Measurements from ENCODE around the gene DIS3L2. TPM values are rescaled to one million over a fixed set of nuclear protein-coding genes. Genes with fewer than 3 reads are reported as not detected.

DIS3L2 gene
- total RNA-seq, 1 experiment from 2014 or later = 32.6 TPM

- intact Hi-C loops (cut with micrococcal nuclease) = no loop called here
- peaks cover 39% of the 10 kb centered on the region for H3K36me3 Mint-ChIP-seq (ENCODE audit: insufficient read depth, unreplicated experiment)
- ChIA-PET CTCF (interaction anchor here (0.6 to 0.9 kb wide), 2 partner anchors 8 to 191 kb away, joined by 3 read pairs; no protein-coding TSS in a partner anchor), POLR2A (no interaction called here)
- no TSS peak for BruUV-seq (replicated peaks)
- peak; percentile 21 for DNase-seq (ENCODE audit: unreplicated experiment)
- no peak overlapping the region for H3K4me3 Mint-ChIP-seq (ENCODE audit: unreplicated experiment)
- H3K27ac Mint-ChIP-seq (ENCODE audit: low read depth, unreplicated experiment) = no peak overlapping the region
- TF ChIP-seq CTCF (IDR thresholded peaks at IDR 0.05; ENCODE audit: unreplicated experiment) = no peak
- H3K9me3 Mint-ChIP-seq (ENCODE audit: unreplicated experiment) = no peaks in the 10 kb centered on the region
- no peaks in the 10 kb centered on the region for H3K27me3 Mint-ChIP-seq (ENCODE audit: insufficient read depth, unreplicated experiment)
- H3K4me1 Mint-ChIP-seq (ENCODE audit: insufficient read depth, unreplicated experiment) = no peaks in the 10 kb centered on the region
Measured at GRCh38 chr2:232134939-232135338, 173.4 kb downstream of the DIS3L2 start.

- intact Hi-C loops (cut with micrococcal nuclease) = no loop called here
- H3K9me3 Mint-ChIP-seq (ENCODE audit: unreplicated experiment) = no peaks in the 10 kb centered on the region
- ChIA-PET POLR2A (interaction anchor here (0.9 kb wide), 1 partner anchor 176 kb away, joined by 5 read pairs; the partner anchor contains the start of gene DIS3L2), CTCF (no interaction called here)
- no TSS peak for BruUV-seq (replicated peaks)
- H3K4me3 Mint-ChIP-seq (ENCODE audit: unreplicated experiment) = no peak overlapping the region
- no peaks in the 10 kb centered on the region for H3K27me3 Mint-ChIP-seq (ENCODE audit: insufficient read depth, unreplicated experiment)
- no peaks in the 10 kb centered on the region for H3K4me1 Mint-ChIP-seq (ENCODE audit: insufficient read depth, unreplicated experiment)
- DNase-seq (ENCODE audit: unreplicated experiment) = no peak
- peaks cover 28% of the 10 kb centered on the region for H3K36me3 Mint-ChIP-seq (ENCODE audit: insufficient read depth, unreplicated experiment)
- H3K27ac Mint-ChIP-seq (ENCODE audit: low read depth, unreplicated experiment) = no peak overlapping the region
- no peak for TF ChIP-seq CTCF (IDR thresholded peaks at IDR 0.05; ENCODE audit: unreplicated experiment)
Measured at GRCh38 chr2:232137356-232138147, 176.0 kb downstream of the DIS3L2 start.

GRCh38 chr2:232138441-232138840, 176.9 kb downstream of the DIS3L2 start:
- Mint-ChIP-seq H3K4me3 (ENCODE audit: unreplicated experiment) (no peak overlapping the region), H3K4me1 (ENCODE audit: insufficient read depth, unreplicated experiment) (no peaks in the 10 kb centered on the region), H3K27me3 (ENCODE audit: insufficient read depth, unreplicated experiment) (no peaks in the 10 kb centered on the region), H3K9me3 (ENCODE audit: unreplicated experiment) (no peaks in the 10 kb centered on the region), H3K27ac (ENCODE audit: low read depth, unreplicated experiment) (no peak overlapping the region), H3K36me3 (ENCODE audit: insufficient read depth, unreplicated experiment) (peaks cover 25% of the 10 kb centered on the region)
- intact Hi-C loops (cut with micrococcal nuclease) = no loop called here
- no peak for DNase-seq (ENCODE audit: unreplicated experiment)
- ChIA-PET CTCF (interaction anchor here (5.4 kb wide), 1 partner anchor 215 kb away, joined by 78 read pairs; the partner anchor contains the start of gene NPPC), POLR2A (interaction anchor here (0.9 kb wide), 1 partner anchor 177 kb away, joined by 5 read pairs; the partner anchor contains the start of gene DIS3L2)
- BruUV-seq (replicated peaks) = no TSS peak
- no peak for TF ChIP-seq CTCF (IDR thresholded peaks at IDR 0.05; ENCODE audit: unreplicated experiment)

- Mint-ChIP-seq H3K4me1 (ENCODE audit: insufficient read depth, unreplicated experiment) (no peaks in the 10 kb centered on the region), H3K36me3 (ENCODE audit: insufficient read depth, unreplicated experiment) (peaks cover 22% of the 10 kb centered on the region), H3K27ac (ENCODE audit: low read depth, unreplicated experiment) (no peak overlapping the region), H3K4me3 (ENCODE audit: unreplicated experiment) (no peak overlapping the region), H3K9me3 (ENCODE audit: unreplicated experiment) (no peaks in the 10 kb centered on the region), H3K27me3 (ENCODE audit: insufficient read depth, unreplicated experiment) (no peaks in the 10 kb centered on the region)
- no peak for TF ChIP-seq CTCF (IDR thresholded peaks at IDR 0.05; ENCODE audit: unreplicated experiment)
- no peak for DNase-seq (ENCODE audit: unreplicated experiment)
- POLR2A ChIA-PET = no interaction called here
- BruUV-seq (replicated peaks) = no TSS peak
- CTCF ChIA-PET = interaction anchor here (0.6 to 5.4 kb wide), 4 partner anchors 37 to 302 kb away, joined by 3 to 78 read pairs (median 3); partner anchors contain the start of gene NPPC
- intact Hi-C loops (cut with micrococcal nuclease) = no loop called here
Measured at GRCh38 chr2:232139171-232139594, 177.7 kb downstream of the DIS3L2 start.
